Measurements from ENCODE around the gene SP140.
"Not testable (repeated sequence)": the region's sequence is repeated elsewhere in the genome, so short reads cannot be mapped to it uniquely, and the experiment has no call there.

The SP140 gene

DNA sequence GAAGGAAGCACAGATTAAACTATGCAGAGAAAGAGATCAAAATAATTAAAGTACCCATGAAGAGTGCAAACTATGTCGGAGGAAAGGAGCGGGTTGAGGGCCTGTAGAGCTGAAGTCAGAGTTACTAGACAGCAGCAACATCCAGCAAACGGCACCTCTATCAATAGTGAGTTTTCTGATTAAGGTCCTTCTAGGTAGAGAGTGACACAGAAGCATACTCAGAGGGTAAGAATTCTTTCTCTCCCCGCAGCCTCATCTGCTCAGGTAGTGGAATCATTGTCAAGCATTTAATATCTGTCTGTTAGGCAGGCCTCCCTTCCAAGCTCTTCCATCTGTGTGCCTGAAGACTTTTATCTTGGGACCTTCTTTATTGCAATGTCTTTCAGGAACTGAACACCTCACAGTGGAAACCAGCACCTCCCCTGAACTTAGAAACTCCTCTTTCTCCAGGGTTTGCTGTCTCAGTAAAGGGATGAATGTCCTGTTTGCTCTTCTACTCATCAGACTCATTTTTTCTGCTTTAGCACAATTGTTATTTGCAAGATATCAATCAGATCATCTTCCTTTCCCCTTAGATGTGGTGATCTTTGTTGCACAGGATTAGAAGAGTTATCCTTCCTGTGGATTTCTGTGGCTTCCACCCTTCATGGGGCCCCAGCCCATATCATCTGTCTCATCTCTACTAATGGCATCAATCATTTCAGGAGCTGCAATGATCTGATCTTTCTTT lies 28.8 kb downstream of the SP140 start:
- TF ChIP-seq, protein P1, sequence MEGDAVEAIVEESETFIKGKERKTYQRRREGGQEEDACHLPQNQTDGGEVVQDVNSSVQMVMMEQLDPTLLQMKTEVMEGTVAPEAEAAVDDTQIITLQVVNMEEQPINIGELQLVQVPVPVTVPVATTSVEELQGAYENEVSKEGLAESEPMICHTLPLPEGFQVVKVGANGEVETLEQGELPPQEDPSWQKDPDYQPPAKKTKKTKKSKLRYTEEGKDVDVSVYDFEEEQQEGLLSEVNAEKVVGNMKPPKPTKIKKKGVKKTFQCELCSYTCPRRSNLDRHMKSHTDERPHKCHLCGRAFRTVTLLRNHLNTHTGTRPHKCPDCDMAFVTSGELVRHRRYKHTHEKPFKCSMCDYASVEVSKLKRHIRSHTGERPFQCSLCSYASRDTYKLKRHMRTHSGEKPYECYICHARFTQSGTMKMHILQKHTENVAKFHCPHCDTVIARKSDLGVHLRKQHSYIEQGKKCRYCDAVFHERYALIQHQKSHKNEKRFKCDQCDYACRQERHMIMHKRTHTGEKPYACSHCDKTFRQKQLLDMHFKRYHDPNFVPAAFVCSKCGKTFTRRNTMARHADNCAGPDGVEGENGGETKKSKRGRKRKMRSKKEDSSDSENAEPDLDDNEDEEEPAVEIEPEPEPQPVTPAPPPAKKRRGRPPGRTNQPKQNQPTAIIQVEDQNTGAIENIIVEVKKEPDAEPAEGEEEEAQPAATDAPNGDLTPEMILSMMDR (IDR thresholded peaks at IDR 0.05), result no peak
- DNase-seq, result no peak
- Histone ChIP-seq H3K4me1 (no peaks in the 10 kb centered on the region), H3K27ac (no peak overlapping the region), H3K4me3 (no peak overlapping the region), H3K36me3 (no peaks in the 10 kb centered on the region), H3K27me3 (no peaks in the 10 kb centered on the region), H3K9me3 (no peaks in the 10 kb centered on the region)
- intact Hi-C loops (cut with DNase I; ENCODE audit: low total_unique reads), result no loop called here

DNA sequence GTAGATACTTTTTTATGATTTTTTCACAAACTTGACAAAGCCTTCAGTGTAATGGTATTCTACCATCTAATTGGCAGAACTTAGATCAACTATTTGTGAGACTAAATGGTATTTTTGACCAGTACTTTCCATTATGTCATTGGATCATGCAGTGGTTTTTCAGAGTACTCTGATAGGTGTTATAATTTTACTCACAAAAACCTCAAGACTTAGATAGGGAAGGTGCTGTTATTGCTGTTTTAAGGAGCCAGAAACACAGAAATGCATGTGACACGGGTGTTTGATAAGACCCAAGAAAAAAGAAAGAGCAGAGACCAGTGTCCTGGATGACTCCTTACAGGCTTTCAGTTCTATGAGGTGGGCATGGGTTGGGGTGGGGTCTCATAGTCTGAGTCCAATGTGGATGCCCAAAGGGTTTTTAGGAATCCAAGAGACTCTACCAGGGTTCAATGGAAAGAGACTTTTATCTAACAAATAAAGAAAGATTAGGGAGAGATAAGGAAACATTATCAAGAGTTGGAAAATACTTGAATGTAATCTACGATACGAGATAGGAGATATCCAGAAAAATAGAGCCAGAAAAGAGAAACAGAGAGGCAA lies 31.3 kb downstream of the SP140 start:
- no peak overlapping the region for H3K27ac ChIP-seq
- H3K9me3 ChIP-seq, result no peaks in the 10 kb centered on the region
- TF ChIP-seq, protein P1 (IDR thresholded peaks at IDR 0.05), result no peak
- no peaks in the 10 kb centered on the region for H3K36me3 ChIP-seq
- no peaks in the 10 kb centered on the region for H3K4me1 ChIP-seq
- DNase-seq, result no peak
- no peaks in the 10 kb centered on the region for H3K27me3 ChIP-seq
- intact Hi-C loops (cut with DNase I; ENCODE audit: low total_unique reads), result no loop called here
- no peak overlapping the region for H3K4me3 ChIP-seq

DNA sequence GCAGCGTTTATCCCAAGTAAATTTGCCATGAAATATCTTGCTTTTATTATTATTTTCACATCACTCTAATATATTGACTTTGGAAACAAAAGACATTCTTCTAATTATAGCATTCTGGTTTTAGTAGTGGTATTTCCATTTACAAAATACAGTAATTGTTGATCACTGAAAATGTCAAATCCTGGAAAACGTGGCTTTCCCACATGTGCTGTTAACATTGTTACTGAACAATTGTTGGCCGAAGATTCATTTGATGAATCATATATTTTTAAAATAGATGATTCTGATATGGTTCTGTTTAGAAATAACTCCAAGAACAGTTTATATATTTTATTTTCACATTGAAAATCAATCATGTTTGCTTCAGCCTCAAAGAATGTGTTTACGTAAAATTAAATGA lies 32.9 kb downstream of the SP140 start:
- no peaks in the 10 kb centered on the region for H3K4me1 ChIP-seq
- no peak overlapping the region for H3K27ac ChIP-seq
- TF ChIP-seq, protein P1 (IDR thresholded peaks at IDR 0.05), result no peak
- H3K4me3 ChIP-seq, result no peak overlapping the region
- no peaks in the 10 kb centered on the region for H3K9me3 ChIP-seq
- no peaks in the 10 kb centered on the region for H3K27me3 ChIP-seq
- no peak for DNase-seq
- H3K36me3 ChIP-seq, result no peaks in the 10 kb centered on the region
- intact Hi-C loops (cut with DNase I; ENCODE audit: low total_unique reads), result no loop called here

DNA sequence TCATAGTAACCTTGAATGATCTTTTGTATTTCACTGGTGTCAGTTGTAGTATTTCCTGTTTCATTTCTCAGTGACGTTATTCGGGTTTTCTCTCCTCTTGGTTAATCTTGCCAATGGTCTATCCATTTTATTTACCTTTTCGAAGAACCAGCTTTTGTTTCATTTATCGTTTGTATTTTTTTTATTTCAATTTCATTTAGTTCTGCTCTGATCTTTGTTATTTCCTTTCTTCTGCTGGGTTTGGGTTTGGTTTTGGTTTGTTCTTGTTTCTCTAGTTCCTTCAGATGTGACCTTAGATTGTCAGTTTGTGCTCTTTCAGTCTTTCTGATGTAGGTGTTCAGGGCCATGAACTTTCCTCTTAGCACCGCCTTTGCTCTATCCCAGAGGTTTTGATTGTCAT lies 36.7 kb downstream of the SP140 start:
- H3K27ac ChIP-seq, result no peak overlapping the region
- intact Hi-C loops (cut with DNase I; ENCODE audit: low total_unique reads), result no loop called here
- no peaks in the 10 kb centered on the region for H3K27me3 ChIP-seq
- no peaks in the 10 kb centered on the region for H3K36me3 ChIP-seq
- H3K4me1 ChIP-seq, result no peaks in the 10 kb centered on the region
- TF ChIP-seq, protein P1 (IDR thresholded peaks at IDR 0.05), result no peak
- H3K9me3 ChIP-seq, result no peaks in the 10 kb centered on the region
- DNase-seq, result no peak
- H3K4me3 ChIP-seq, result no peak overlapping the region

DNA sequence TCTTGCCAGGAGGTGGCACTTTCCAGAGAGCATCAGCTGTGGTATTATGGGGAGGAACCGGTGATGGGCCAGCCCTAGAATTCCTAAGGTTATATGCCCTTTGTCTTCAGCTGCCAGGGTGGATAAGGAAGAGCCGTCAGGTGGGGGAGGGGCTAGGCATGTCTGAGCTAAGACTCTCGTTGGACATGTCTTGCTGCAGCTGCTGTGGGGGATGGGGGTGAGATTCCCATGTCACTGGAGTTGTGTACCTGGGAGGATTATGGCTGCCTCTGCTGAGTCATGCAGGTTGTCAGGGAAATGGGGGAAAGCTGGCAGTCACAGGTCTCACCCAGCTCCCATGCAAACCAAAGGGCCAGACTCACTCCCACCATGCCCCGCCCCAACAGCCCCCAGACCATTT lies 39.4 kb downstream of the SP140 start:
- H3K4me3 ChIP-seq; H3K27ac ChIP-seq; DNase-seq; H3K36me3 ChIP-seq; H3K27me3 ChIP-seq; H3K4me1 ChIP-seq; intact Hi-C loops (cut with DNase I; ENCODE audit: low total_unique reads); H3K9me3 ChIP-seq: not testable (repeated sequence)

DNA sequence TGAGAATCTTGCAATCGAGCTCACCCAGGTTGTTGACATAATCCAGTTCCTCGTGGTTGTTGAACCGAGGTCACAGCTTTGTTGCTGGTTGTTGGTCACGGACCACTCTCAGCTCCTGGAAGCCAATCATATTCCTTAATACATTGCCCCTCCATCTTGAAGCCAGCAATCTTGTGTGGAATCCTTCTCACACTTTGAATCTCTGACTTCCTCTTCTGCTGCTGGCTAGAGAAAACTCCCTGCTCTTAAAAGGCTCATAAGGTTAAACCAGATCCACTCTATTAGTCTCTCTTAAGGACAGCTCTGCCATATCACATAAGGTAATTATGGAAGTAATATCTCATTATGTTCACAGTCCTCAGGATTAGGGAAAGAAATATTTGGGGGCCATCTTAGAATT lies 41.1 kb downstream of the SP140 start:
- H3K9me3 ChIP-seq, result no peaks in the 10 kb centered on the region
- no peak overlapping the region for H3K4me3 ChIP-seq
- H3K4me1 ChIP-seq, result no peaks in the 10 kb centered on the region
- no peak for DNase-seq
- no peaks in the 10 kb centered on the region for H3K36me3 ChIP-seq
- H3K27ac ChIP-seq, result no peak overlapping the region
- TF ChIP-seq, protein P1 (IDR thresholded peaks at IDR 0.05), result no peak
- intact Hi-C loops (cut with DNase I; ENCODE audit: low total_unique reads), result no loop called here
- H3K27me3 ChIP-seq, result no peaks in the 10 kb centered on the region

All from tibial artery (tissue), 4 donors.